Upper lobe of left lung (tissue), 4 donors: ENCODE results near the gene POMC.

Source experiments
- POLR2A ChIP-seq, 4 donors: fragments of 450-650 bp; IDR thresholded peaks; one replicate each; pipeline ENCODE4 v1.5.1; 2016 to 2017; ENCODE audit warnings: antibody characterized with exemption in 4 of 4, mild to moderate bottlenecking in 2 of 4
- POLR2AphosphoS5 ChIP-seq, 2 donors: sonication (generic); formaldehyde crosslinking; IDR thresholded peaks; one replicate each; pipeline ENCODE4 v1.5.1; 2017; ENCODE audit warnings: antibody characterized with exemption in 2 of 2

DNA sequence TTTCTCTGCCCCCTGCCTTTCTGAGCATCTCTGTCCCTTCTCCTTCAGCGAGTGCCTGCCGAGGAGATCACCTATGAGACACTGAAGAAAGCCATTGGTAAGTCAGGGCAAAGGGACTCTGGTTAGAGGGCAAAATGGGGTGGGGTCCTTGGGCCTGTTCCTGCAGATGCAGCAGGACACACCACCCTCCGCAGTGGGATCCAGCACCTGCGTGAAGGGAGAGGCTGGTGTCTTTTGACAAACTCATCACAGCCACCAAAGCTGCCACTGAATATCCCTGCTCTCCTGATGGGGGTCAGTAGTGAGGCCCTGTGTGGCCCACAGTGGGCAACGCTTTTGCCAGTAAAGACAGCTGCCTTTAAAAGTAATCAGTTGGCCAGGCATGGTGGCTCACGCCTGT lies 18.7 kb downstream of the POMC start:
- TF ChIP-seq POLR2AphosphoS5 (IDR thresholded peaks at IDR 0.05) (no peak), POLR2A (IDR thresholded peaks at IDR 0.05) (no peak)
